Testis (tissue), 2 donors: ENCODE measurements around the gene ERC2.

Experiments
- POLR2A ChIP-seq: fragments of 450-650 bp; IDR thresholded peaks from one replicate; pipeline ENCODE4 v1.6.1; 2017; ENCODE audit warnings: antibody characterized with exemption, mild to moderate bottlenecking, moderate library complexity
- TF ChIP-seq, protein P1 (sequence below), 3 experiments: fragments of 450-650 bp in 2 of 3; fragments of 200-600 bp in 1 of 3; sonication (generic) in 1 of 3; IDR thresholded peaks; one replicate each; pipeline ENCODE4 v1.5.1; 2016 to 2019; ENCODE audit warnings: antibody characterized with exemption in 3 of 3, mild to moderate bottlenecking in 2 of 3, moderate library complexity in 1 of 3

DNA sequence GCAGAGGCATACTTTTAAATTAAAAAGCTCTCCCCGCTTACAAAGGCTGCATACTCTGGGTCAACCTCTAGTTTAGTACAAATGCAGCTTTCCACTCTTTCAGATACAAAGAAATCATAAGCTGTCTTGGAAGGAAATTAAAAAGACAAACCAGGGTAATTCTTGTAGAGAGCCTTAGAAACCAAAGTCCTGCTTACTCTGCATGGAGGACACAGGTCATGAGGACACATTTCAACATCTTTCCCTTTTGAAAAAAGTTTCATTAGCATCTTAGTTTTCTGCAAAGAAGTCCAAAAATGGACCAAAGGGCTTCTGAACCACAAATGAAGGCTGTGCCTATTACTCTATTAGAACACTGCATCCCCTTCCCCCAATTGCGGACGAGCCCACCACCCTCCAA is 930.7 kb downstream of the ERC2 start:
- no peak for TF ChIP-seq POLR2A
- TF ChIP-seq, protein P1, sequence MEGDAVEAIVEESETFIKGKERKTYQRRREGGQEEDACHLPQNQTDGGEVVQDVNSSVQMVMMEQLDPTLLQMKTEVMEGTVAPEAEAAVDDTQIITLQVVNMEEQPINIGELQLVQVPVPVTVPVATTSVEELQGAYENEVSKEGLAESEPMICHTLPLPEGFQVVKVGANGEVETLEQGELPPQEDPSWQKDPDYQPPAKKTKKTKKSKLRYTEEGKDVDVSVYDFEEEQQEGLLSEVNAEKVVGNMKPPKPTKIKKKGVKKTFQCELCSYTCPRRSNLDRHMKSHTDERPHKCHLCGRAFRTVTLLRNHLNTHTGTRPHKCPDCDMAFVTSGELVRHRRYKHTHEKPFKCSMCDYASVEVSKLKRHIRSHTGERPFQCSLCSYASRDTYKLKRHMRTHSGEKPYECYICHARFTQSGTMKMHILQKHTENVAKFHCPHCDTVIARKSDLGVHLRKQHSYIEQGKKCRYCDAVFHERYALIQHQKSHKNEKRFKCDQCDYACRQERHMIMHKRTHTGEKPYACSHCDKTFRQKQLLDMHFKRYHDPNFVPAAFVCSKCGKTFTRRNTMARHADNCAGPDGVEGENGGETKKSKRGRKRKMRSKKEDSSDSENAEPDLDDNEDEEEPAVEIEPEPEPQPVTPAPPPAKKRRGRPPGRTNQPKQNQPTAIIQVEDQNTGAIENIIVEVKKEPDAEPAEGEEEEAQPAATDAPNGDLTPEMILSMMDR (IDR thresholded peaks at IDR 0.05): no peak
